Gastroesophageal sphincter (tissue), 3 donors: Measurements from ENCODE around the gene KIRREL3.

ENCODE experiments used
- EP300 ChIP-seq: sonication (generic); formaldehyde crosslinking; IDR thresholded peaks from one replicate; pipeline ENCODE4 v1.6.1; 2017; ENCODE audit warnings: antibody characterized with exemption, mild to moderate bottlenecking
- POLR2A ChIP-seq, 2 donors: fragments of 450-650 bp; IDR thresholded peaks; one replicate each; pipeline ENCODE4 v1.6.1; 2017; ENCODE audit warnings: antibody characterized with exemption in 2 of 2, mild to moderate bottlenecking in 2 of 2, moderate library complexity in 1 of 2
- POLR2AphosphoS5 ChIP-seq: sonication (generic); formaldehyde crosslinking; IDR thresholded peaks from one replicate; pipeline ENCODE4 v1.6.1; 2017; ENCODE audit warnings: antibody characterized with exemption
- TF ChIP-seq, protein P1 (sequence below), 4 experiments: fragments of 200-600 bp in 2 of 4; fragments of 450-650 bp in 2 of 4; sonication (generic) in 1 of 4; IDR thresholded peaks; one replicate each; pipeline ENCODE4 v1.5.1; 2017 to 2019; ENCODE audit warnings: antibody characterized with exemption in 4 of 4, mild to moderate bottlenecking in 2 of 4, moderate library complexity in 2 of 4

GRCh38 chr11:126833065-126833464, 167.5 kb downstream of the KIRREL3 start:
- TF ChIP-seq, protein P1, sequence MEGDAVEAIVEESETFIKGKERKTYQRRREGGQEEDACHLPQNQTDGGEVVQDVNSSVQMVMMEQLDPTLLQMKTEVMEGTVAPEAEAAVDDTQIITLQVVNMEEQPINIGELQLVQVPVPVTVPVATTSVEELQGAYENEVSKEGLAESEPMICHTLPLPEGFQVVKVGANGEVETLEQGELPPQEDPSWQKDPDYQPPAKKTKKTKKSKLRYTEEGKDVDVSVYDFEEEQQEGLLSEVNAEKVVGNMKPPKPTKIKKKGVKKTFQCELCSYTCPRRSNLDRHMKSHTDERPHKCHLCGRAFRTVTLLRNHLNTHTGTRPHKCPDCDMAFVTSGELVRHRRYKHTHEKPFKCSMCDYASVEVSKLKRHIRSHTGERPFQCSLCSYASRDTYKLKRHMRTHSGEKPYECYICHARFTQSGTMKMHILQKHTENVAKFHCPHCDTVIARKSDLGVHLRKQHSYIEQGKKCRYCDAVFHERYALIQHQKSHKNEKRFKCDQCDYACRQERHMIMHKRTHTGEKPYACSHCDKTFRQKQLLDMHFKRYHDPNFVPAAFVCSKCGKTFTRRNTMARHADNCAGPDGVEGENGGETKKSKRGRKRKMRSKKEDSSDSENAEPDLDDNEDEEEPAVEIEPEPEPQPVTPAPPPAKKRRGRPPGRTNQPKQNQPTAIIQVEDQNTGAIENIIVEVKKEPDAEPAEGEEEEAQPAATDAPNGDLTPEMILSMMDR (IDR thresholded peaks at IDR 0.05): no peak
- TF ChIP-seq POLR2A (IDR thresholded peaks at IDR 0.05) (no peak), EP300 (no peak), POLR2AphosphoS5 (no peak)
